C4-2B (cell line): ENCODE measurements around the gene TRIM68.
A peak's percentile ranks its signal among the peaks of the same experiment; 100 is the strongest.

Experiments used
- H3K27ac ChIP-seq: fragments of 450-650 bp; 2 replicates; pipeline ENCODE4 v1.5.1; 2017
- CTCF ChIP-seq: fragments of 450-650 bp; conservative IDR thresholded peaks from 2 replicates; pipeline ENCODE4 v1.5.1; 2017; ENCODE audit warnings: mild to moderate bottlenecking
- ZFX ChIP-seq: fragments of 450-650 bp; IDR thresholded peaks from 2 replicates; pipeline ENCODE4 v1.6.1; 2017

Gene TRIM68

DNA sequence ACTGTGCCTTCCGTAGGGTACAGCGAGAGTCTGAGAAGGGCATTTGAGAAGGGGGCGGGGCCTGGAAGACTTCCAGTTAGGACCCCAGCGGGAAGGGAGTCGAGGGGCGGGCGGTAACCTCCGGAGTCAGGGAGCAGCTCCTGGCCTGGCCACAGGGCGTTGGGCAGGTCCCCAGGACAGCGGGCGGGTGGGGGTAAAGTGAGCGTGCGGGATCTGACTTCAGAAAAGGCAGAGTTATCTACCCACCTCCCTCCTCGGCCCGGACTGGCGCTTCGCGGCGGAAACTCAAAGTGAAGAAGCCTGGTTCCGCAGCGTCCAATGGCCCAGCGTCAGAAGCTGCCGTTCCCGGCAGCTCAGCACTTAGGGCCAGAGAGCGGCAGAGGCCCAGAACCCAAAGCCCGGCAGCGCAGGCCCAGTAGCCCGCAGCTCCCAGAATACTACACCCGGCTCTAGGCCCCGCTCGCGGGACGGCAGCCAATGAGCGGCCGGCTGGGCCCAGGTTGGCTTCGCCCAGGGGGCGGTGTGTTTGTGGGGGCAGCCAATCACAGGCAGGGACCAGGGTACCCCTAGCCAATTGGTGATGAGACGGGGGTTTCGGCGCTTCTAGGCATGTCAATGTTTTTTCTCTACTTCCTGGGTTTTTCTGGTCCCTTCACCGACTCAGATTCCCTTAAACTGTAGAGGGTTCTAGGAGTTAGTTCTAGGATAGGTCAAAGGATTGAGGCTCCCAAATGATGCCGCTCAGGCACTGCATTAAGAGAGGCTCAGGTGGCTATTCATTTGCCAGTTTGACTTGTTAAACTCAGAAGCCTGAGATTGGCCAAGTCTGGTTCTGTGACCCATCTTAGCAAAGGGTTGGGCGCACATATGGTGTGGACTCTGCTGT, at the start of gene TRIM68:
TSS of gene TRIM68 (minus strand) at position 451 of the 886 bp plus-strand sequence. CDS start 2,727 bp downstream, outside the sequence.
- TF ChIP-seq CTCF (no peak), ZFX (peak; percentile 81)
- H3K27ac ChIP-seq: peak within 1 kb of the TSS; percentile 81

- no peak for TF ChIP-seq ZFX
- no peak for TF ChIP-seq CTCF
- no peak overlapping the region for H3K27ac ChIP-seq
Observed at GRCh38 chr11:4654635-4655369, 46.8 kb upstream of the TRIM68 start.

- H3K27ac ChIP-seq: no peak overlapping the region
- no peak for TF ChIP-seq CTCF
- no peak for TF ChIP-seq ZFX
Observed at GRCh38 chr11:4647766-4648165, 39.7 kb upstream of the TRIM68 start.

- H3K27ac ChIP-seq: no peak overlapping the region
- no peak for TF ChIP-seq ZFX
- no peak for TF ChIP-seq CTCF
Observed at GRCh38 chr11:4645974-4646373, 37.9 kb upstream of the TRIM68 start.

DNA sequence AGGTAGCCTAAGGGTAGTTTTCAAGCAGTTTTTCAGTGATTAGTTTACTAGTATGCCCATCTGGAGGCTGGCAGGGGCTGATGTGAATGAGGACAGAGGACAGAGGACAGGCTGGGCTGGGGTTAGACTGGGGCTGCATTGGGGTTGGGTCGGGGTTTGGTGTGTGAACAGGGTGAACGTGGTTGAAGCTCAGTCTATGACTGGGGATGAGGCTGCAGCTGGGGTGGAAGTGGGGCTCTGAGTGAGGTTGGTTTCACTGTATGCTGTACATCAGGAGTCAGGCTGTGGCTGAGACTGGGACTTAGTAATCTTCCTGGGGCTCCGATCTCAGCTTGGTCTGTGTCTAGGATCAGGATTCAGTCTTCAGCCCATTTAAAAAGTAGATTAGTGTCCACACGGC, 36.2 kb upstream of the TRIM68 start:
- TF ChIP-seq ZFX (no peak), CTCF (no peak)
- H3K27ac ChIP-seq: no peak overlapping the region; the same call in 1 of the 2 replicates

GRCh38 chr11:4643682-4644081, 35.7 kb upstream of the TRIM68 start, which contains the start of gene OR51E1:
TSS of gene OR51E1 (plus strand) at chr11:4643982. CDS start at chr11:4652527, 8,545 bp downstream.
- TF ChIP-seq CTCF (no peak), ZFX (no peak)
- no peak within 1 kb of the TSS; the same call in 1 of the 2 replicates for H3K27ac ChIP-seq

DNA sequence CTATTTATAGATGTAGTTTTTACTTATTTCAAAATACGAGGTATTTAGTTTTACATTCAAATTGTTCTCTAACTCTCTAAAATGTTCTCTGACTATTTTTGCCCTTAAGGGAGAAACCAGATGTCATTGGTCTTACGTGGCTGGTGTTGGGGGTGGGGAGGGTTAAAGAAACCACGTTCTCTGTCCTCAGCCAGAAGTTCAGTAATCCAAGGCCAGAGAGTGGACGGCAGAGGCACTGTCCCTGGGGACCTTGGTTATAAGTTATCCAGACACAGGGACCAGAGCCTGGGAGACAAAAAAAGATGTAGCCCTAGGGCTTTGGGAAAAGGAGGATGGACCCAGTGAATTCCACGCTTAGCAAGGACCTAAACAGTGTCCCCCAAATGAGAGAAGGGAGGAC, 35.0 kb upstream of the TRIM68 start:
- no peak for TF ChIP-seq ZFX
- TF ChIP-seq CTCF: no peak
- no peak overlapping the region for H3K27ac ChIP-seq
